NCI-H1048 (cell line): ENCODE data around the gene SETBP1.

ENCODE experiments used
- DNase-seq: peaks from one replicate; lab custom pipeline; 2025; lab: John Stamatoyannopoulos, UW

The SETBP1 gene

GRCh38 chr18:44761812-44762211, 81.1 kb downstream of the SETBP1 start:
- no peak for DNase-seq

- no peak for DNase-seq
Measured at GRCh38 chr18:44763327-44763726, 82.6 kb downstream of the SETBP1 start.

DNA sequence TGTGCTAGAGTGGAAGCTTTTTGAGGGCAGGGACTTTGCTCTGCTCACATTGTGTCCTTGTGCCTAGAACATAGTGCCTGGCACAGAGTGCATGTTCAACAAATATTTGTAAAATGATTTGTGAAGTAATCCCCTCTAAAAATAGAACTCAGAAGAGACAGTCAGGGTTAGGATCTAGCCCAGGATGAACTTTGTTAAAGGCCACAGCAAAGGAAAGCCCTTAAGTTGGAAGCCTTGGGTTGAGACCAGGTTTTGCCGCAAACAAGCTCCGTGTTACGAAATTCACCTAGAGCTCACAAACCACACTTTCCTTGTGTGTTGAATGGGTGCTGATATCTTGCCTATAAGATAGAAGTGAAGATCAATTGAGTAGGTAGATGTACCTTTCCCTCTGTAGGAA, 84.2 kb downstream of the SETBP1 start:
- no peak for DNase-seq

- no peak for DNase-seq
Measured at GRCh38 chr18:44765456-44765855, 84.8 kb downstream of the SETBP1 start.

DNA sequence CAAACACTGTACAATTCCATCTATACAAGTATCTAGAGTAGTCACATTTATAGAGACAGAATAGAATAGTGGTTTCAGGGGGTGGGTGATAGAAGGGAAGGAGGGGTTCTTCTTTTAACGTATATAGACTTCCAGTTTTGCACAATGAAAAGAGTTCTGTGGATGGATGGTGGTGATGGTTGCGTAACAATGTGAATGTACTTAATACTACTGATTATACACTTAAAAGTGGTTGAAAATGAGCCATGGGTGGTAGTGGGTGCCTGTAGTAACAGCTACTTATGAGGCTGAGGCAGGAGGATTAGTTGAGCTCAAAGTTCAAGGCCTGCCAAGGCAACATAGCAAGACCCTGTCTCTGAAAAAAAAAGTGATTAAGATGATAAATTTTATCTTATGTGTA, 85.8 kb downstream of the SETBP1 start:
- no peak for DNase-seq

- DNase-seq: no peak
Measured at GRCh38 chr18:44767807-44768206, 87.1 kb downstream of the SETBP1 start.

GRCh38 chr18:44770641-44771040, 90.0 kb downstream of the SETBP1 start:
- no peak for DNase-seq

GRCh38 chr18:44771572-44771955, 90.9 kb downstream of the SETBP1 start:
- no peak for DNase-seq

DNA sequence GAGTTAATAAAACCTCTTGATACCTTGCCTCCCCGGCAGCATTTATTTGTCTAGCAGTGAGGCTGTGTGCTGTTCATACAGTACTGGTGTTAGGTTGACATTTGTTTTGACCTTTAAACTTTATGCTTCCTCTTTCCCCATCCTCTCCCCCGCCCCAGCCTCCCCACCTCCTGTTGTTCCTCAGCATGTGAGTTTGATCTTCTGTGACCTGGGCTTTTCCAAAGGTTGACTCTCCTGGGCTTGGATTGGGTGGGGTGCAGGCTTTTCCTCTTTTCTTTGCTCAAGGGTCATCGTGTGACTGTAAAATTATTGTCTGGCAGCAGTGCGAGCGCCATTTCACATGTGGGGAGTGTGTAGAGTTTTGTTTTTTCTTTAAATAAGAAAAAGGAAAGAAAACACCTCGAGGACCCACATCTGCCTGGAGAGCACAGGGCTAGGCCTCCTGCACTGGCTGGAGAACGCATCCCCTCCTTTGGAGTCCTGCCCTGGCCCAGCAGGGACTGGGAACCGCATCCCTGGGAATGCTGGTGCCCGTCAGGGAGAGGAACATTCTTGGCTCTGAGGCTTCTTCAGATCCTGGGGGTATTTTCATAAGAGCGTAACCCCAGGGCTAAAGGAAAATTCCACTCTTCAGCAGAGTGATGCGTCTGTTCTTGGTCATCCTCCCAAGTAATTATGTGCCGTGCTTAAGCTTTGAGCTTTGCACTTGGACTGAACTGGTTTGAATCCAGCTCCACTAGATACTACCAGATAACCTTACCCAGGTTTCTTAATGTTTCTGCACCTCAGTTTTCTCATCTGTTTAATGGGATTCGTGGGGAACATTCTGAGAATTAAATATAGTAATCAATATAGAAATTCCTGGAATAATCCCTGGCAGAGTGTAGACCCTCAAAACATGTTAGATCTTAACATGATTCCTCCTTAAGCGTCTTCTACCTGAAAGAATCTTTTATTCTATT, 91.5 kb downstream of the SETBP1 start:
- no peak for DNase-seq

- no peak for DNase-seq
Measured at GRCh38 chr18:44773640-44774155, 93.0 kb downstream of the SETBP1 start.

DNA sequence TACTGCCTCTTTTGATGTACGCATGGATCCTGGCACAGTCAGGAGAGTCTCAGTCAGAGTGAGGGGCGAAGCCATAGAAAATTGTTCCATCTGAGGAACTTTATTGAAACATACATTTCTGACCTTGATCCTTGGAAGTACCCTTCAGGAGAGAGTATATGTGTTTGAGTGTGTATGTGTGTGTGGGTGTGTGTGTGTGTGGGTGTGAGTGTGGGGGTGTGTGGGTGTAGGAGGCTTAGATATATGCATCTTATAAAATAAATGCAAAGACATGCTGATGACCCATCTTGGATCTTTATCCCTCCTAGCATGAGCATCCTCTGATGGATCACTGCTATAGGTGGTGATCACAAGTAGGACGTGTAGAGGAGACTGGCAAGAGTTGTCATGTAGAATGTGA, 93.5 kb downstream of the SETBP1 start:
- DNase-seq: no peak

GRCh38 chr18:44777457-44778192, 96.9 kb downstream of the SETBP1 start:
- DNase-seq: no peak

DNA sequence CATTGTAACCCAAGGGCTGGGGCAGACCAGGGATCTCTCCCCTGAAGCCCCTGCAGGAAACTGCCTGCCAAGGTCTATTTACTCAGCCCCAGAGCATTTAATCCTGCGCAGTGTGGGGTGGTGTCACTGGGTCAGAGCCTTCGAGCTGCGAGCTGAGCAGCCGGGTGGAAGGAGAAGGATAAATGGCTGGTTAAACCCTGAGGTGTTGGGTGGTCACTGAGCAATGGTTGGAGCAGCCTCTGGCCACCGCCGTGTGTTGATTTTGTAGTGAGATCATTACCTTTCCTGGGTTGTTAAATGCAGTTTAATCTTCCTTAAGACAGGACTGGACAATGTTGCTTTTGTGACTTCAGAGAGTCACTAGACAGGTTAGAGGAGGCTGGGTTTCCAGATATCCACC, 98.1 kb downstream of the SETBP1 start:
- DNase-seq: no peak

GRCh38 chr18:44779753-44780292, 99.1 kb downstream of the SETBP1 start:
- DNase-seq: no peak

DNA sequence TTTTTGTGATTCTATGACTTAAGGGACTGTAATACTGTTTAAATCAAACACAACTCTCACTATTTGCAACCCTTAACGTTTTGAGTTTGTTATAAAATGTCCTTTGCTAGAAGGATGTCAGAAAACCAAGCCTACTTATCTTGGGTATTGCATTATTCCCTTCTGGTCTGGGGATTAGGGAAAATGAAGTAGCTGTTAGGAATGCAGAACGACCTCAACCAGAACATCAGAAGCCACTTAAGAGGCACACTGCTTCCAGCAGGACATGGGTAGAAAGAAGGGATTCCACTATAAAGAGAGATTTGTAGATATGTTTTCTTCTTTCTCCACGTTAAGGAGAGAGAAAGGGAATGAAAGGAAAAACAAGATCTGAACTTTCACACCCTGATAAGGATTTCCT, 101.2 kb downstream of the SETBP1 start:
- no peak for DNase-seq

DNA sequence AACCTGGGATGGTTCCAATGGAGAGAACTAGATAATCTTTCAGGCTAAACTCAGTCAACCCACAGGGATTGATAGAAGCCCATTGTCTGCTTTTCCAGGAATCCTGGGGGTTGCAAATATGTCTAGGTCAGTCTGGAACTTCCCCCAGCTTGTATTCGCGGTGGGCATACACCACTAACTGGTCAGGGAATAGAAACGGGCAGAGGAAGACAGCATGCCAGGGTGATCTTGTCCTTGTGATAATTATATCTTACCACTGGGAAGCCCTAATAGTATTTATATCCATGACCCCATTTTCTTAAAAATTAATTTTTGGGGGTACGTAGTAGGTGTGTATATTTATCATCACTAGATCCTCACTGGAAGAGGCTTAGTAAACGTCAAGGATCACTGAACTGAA, 101.9 kb downstream of the SETBP1 start:
- no peak for DNase-seq

GRCh38 chr18:44783371-44783770, 102.7 kb downstream of the SETBP1 start:
- DNase-seq: no peak

GRCh38 chr18:44786257-44786656, 105.6 kb downstream of the SETBP1 start:
- DNase-seq: no peak

- DNase-seq: no peak
Measured at GRCh38 chr18:44786688-44787087, 106.0 kb downstream of the SETBP1 start.

GRCh38 chr18:44788334-44788733, 107.6 kb downstream of the SETBP1 start:
- DNase-seq: no peak

DNA sequence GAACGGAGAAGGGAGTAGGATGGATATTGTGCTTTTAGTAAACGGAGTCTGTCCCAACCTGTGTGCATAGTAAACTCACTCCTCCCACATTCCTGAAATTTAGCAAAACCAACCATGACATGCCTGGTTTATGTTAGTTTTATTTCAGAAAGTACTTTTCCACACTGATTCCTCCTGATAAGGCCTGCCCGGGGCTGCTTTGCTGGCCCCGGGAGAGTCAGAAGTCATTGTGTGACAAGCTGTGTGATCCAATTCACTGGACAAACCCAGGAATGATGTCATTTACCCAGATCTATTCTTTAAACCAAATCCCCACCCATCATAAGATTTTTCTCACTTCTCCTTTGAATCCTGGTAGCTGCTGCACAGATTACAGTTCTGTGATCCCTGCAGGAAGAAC, 109.0 kb downstream of the SETBP1 start:
- DNase-seq: no peak

GRCh38 chr18:44790860-44791259, 110.2 kb downstream of the SETBP1 start:
- no peak for DNase-seq

DNA sequence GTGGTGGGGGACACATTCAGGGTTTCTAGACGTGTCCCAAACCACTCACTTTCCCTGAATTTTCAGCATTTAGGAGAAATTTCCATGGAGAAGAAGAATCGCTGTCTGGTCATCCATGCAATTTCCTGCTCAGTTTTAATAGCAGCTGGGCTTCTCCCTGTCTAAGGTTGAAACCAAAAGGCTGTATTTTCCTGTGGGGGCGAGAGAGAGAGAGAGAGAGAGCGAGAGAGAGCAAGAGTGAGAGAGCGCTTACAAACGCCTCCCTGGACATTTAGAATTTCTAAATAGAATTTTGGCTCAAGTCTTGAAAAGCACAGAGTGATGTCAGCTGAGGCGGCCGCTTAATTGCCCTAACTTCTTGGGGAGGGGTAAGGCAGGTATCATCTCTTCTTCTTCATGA, 110.8 kb downstream of the SETBP1 start:
- DNase-seq: no peak
